Stimulated activated CD4-positive, alpha-beta T cell treated with anti-CD3 and anti-CD28 coated beads, Interleukin-2, amount 100 ng/mL, for 24 hours (primary cell): ENCODE results near the gene ADAM19.

Experiments used
- DNase-seq, 2 donors: peaks; one replicate each; pipeline ENCODE4 v3.0.0-alpha.2; 2020

Gene ADAM19

GRCh38 chr5:157561110-157561509 lies 14.5 kb downstream of the ADAM19 start:
- DNase-seq, result no peak

- DNase-seq, result no peak
Observed at GRCh38 chr5:157559301-157559700, 16.3 kb downstream of the ADAM19 start.

GRCh38 chr5:157558681-157559080 lies 16.9 kb downstream of the ADAM19 start:
- DNase-seq, result no peak

GRCh38 chr5:157558041-157558595 lies 17.5 kb downstream of the ADAM19 start:
- no peak for DNase-seq

GRCh38 chr5:157556615-157557418 lies 18.8 kb downstream of the ADAM19 start:
- no peak for DNase-seq

GRCh38 chr5:157555037-157555640 lies 20.4 kb downstream of the ADAM19 start:
- no peak for DNase-seq

GRCh38 chr5:157554179-157555036 lies 21.2 kb downstream of the ADAM19 start:
- no peak for DNase-seq

GRCh38 chr5:157552650-157553049 lies 22.9 kb downstream of the ADAM19 start:
- no peak for DNase-seq

GRCh38 chr5:157550663-157551062 lies 24.9 kb downstream of the ADAM19 start:
- no peak for DNase-seq

- no peak for DNase-seq
Observed at GRCh38 chr5:157549954-157550549, 25.5 kb downstream of the ADAM19 start.

- DNase-seq, result no peak
Observed at GRCh38 chr5:157549283-157549629, 26.3 kb downstream of the ADAM19 start.

GRCh38 chr5:157548513-157549282 lies 26.9 kb downstream of the ADAM19 start:
- DNase-seq, result no peak

GRCh38 chr5:157547941-157548512 lies 27.5 kb downstream of the ADAM19 start:
- no peak for DNase-seq

GRCh38 chr5:157546456-157547100 lies 29.0 kb downstream of the ADAM19 start:
- DNase-seq, result no peak

- no peak for DNase-seq
Observed at GRCh38 chr5:157545610-157546310, 29.8 kb downstream of the ADAM19 start.

- no peak for DNase-seq
Observed at GRCh38 chr5:157544623-157544989, 31.0 kb downstream of the ADAM19 start.

GRCh38 chr5:157543825-157544622 lies 31.6 kb downstream of the ADAM19 start:
- DNase-seq, result peak in 1 of 2 donors; percentile 14

- DNase-seq, result no peak
Observed at GRCh38 chr5:157542282-157543000, 33.1 kb downstream of the ADAM19 start.
